GM21515 (cell line): ENCODE data around the gene CDH22.

ENCODE experiments used
- ATAC-seq: cut with Tn5 transposase; IDR thresholded peaks from one replicate; pipeline ENCODE4 v1.9.1; 2021; ENCODE audit not compliant: unreplicated experiment

Gene CDH22

GRCh38 chr20:46303176-46303956, 4.9 kb downstream of the CDH22 start:
- ATAC-seq = no peak

GRCh38 chr20:46302106-46302505, 6.2 kb downstream of the CDH22 start:
- no peak for ATAC-seq

GRCh38 chr20:46300281-46300680, 8.0 kb downstream of the CDH22 start:
- no peak for ATAC-seq

- no peak for ATAC-seq
Measured at GRCh38 chr20:46299078-46299477, 9.2 kb downstream of the CDH22 start.

GRCh38 chr20:46298374-46298773, 9.9 kb downstream of the CDH22 start:
- ATAC-seq = no peak

- ATAC-seq = no peak
Measured at GRCh38 chr20:46296526-46297250, 11.6 kb downstream of the CDH22 start.

- ATAC-seq = no peak
Measured at GRCh38 chr20:46293084-46293483, 15.2 kb downstream of the CDH22 start.

- no peak for ATAC-seq
Measured at GRCh38 chr20:46291401-46291800, 16.9 kb downstream of the CDH22 start.

- ATAC-seq = no peak
Measured at GRCh38 chr20:46289432-46289831, 18.9 kb downstream of the CDH22 start.

GRCh38 chr20:46286977-46287376, 21.3 kb downstream of the CDH22 start:
- no peak for ATAC-seq

GRCh38 chr20:46286382-46286781, 21.9 kb downstream of the CDH22 start:
- no peak for ATAC-seq

GRCh38 chr20:46285740-46286139, 22.6 kb downstream of the CDH22 start:
- ATAC-seq = no peak

GRCh38 chr20:46285072-46285471, 23.2 kb downstream of the CDH22 start:
- no peak for ATAC-seq

- no peak for ATAC-seq
Measured at GRCh38 chr20:46284040-46284427, 24.3 kb downstream of the CDH22 start.

- no peak for ATAC-seq
Measured at GRCh38 chr20:46283426-46284039, 24.8 kb downstream of the CDH22 start.

GRCh38 chr20:46282669-46283068, 25.6 kb downstream of the CDH22 start:
- ATAC-seq = no peak

GRCh38 chr20:46279103-46279502, 29.2 kb downstream of the CDH22 start:
- ATAC-seq = no peak

- no peak for ATAC-seq
Measured at GRCh38 chr20:46277602-46278001, 30.7 kb downstream of the CDH22 start.

- ATAC-seq = no peak
Measured at GRCh38 chr20:46276531-46276930, 31.8 kb downstream of the CDH22 start.

GRCh38 chr20:46275091-46275490, 33.2 kb downstream of the CDH22 start:
- no peak for ATAC-seq

- no peak for ATAC-seq
Measured at GRCh38 chr20:46273717-46274116, 34.6 kb downstream of the CDH22 start.
